Endodermal cell (in vitro differentiated cells): ENCODE measurements around the gene ATP2A1. TPM values are rescaled to one million over a fixed set of nuclear protein-coding genes. Genes with fewer than 3 reads are reported as not detected.

Experiments used
- DNase-seq: peaks from one replicate; pipeline ENCODE4 v3.0.0-alpha.2; 2017
- H3K27ac ChIP-seq: 2 replicates; pipeline ENCODE4 v1.5.1; 2013; ENCODE audit warnings: mild to moderate bottlenecking, low read depth, low read length, moderate library complexity
- H3K27me3 ChIP-seq: 2 replicates; pipeline ENCODE4 v1.6.1; 2013; ENCODE audit warnings: mild to moderate bottlenecking, low read length, moderate library complexity; ENCODE audit not compliant: insufficient read depth, control insufficient read depth, poor library complexity, severe bottlenecking
- H3K36me3 ChIP-seq: 2 replicates; pipeline ENCODE4 v1.7.0; 2013; ENCODE audit warnings: mild to moderate bottlenecking, low read length, moderate library complexity; ENCODE audit not compliant: control insufficient read depth, insufficient read depth
- H3K4me1 ChIP-seq: one replicate; pipeline ENCODE4 v1.7.0; 2013; ENCODE audit warnings: low read length; ENCODE audit not compliant: control insufficient read depth, insufficient read depth
- H3K4me3 ChIP-seq: 2 replicates; pipeline ENCODE4 v1.5.1; 2013; ENCODE audit warnings: mild to moderate bottlenecking, low read length, moderate library complexity
- H3K9ac ChIP-seq: 2 replicates; pipeline ENCODE4 v1.6.1; 2013; ENCODE audit warnings: mild to moderate bottlenecking, low read length, moderate library complexity; ENCODE audit not compliant: poor library complexity, severe bottlenecking; ENCODE audit errors: extremely low read depth
- H3K9me3 ChIP-seq: 2 replicates; pipeline ENCODE4 v1.6.1; 2013; ENCODE audit warnings: mild to moderate bottlenecking, low read length, moderate library complexity; ENCODE audit not compliant: control insufficient read depth
- H3K27ac Mint-ChIP-seq: 2 replicates; pipeline ENCODE4 v1.8.0; 2020; ENCODE audit warnings: mixed read lengths
- H3K27me3 Mint-ChIP-seq: 2 replicates; pipeline ENCODE4 v1.8.0; 2021; ENCODE audit warnings: mild to moderate bottlenecking, mixed read lengths; ENCODE audit not compliant: insufficient read depth
- H3K36me3 Mint-ChIP-seq: 2 replicates; pipeline ENCODE4 v1.8.0; 2020; ENCODE audit warnings: low read depth, mixed read lengths
- H3K4me1 Mint-ChIP-seq: 2 replicates; pipeline ENCODE4 v1.8.0; 2020; ENCODE audit warnings: mixed read lengths
- H3K4me3 Mint-ChIP-seq: 2 replicates; pipeline ENCODE4 v1.8.0; 2020; ENCODE audit warnings: mild to moderate bottlenecking, moderate library complexity, mixed read lengths
- H3K9me3 Mint-ChIP-seq: 2 replicates; pipeline ENCODE4 v1.8.0; 2020; ENCODE audit warnings: mild to moderate bottlenecking, mixed read lengths
- CTCF ChIP-seq: fragments of 200-600 bp; sonication (generic); conservative IDR thresholded peaks from 2 replicates; pipeline ENCODE4 v1.5.0; 2021; ENCODE audit warnings: antibody characterized with exemption, mild to moderate bottlenecking
- WGBS, 2 experiments: methylation state at CpG; one replicate each; pipeline versions ENCODE4 v1.1.5 to v1.1.7; 2013; ENCODE audit warnings: missing lambda C conversion rate in 2 of 2, mixed read lengths in 1 of 2; ENCODE audit not compliant: insufficient coverage in 1 of 2, insufficient read length in 1 of 2; 5-methylcytosine and 5-hydroxymethylcytosine counted together
- total RNA-seq, 2 donors: library from RNA; stranded (reverse); fragmentation: NEBNext Ultra II Directional in 1 of 2; extraction: Animal tissue kit (Norgen Biotek cat#: 25700) in 1 of 2; gene quantifications; 2 replicates in 1 of 2; 3 replicates in 1 of 2; pipeline ENCODE4 v1.2.1, GENCODE V29; 2021

The ATP2A1 gene
- total RNA-seq, 2 donors from 2014 or later, result 4.7 to 7.7 TPM

DNA sequence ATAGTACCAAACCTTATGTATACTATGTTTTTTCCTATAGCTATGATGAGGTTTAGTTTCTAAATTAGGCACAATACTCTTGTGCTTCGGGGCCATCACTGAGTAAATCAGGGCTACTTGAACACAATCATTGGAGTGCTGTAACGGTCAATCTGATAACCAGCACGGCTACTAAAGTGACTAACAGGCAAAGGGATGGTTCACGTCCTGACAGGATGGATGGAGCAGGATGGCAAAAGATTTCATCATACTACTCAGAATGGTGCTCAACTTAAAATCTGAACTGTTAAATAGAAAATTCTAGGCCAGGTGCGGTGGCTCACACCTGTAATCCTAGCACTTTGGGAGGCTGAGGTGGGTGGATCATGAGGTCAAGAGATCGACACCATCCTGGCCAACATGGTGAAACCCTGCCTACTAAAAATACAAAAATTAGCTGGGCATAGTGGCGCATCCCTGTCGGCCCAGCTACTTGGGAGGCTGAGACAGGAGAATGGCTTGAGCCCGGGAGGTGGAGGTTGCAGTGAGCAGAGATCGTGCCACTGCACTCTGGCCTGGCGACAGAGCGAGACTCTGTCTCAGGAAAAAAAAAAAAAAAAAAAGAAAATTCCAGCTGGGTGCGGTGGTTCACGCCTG lies 39.2 kb upstream of the ATP2A1 start:
- H3K4me1 ChIP-seq, result no peaks in the 10 kb centered on the region
- no peak for TF ChIP-seq CTCF
- Mint-ChIP-seq H3K4me3 (no peak overlapping the region), H3K27me3 (no peaks in the 10 kb centered on the region), H3K9me3 (no peaks in the 10 kb centered on the region), H3K27ac (no peak overlapping the region), H3K36me3 (peaks cover 76% of the 10 kb centered on the region), H3K4me1 (no peaks in the 10 kb centered on the region)
- 96 to 99% methylated on average over 11 to 14 of the region's 14 CpGs for WGBS, 2 experiments
- peaks cover 57% of the 10 kb centered on the region for H3K36me3 ChIP-seq
- no peak overlapping the region for H3K4me3 ChIP-seq
- no peak for DNase-seq
- H3K9ac ChIP-seq, result no peak overlapping the region
- no peaks in the 10 kb centered on the region for H3K27me3 ChIP-seq
- no peak overlapping the region for H3K27ac ChIP-seq
- H3K9me3 ChIP-seq, result no peaks in the 10 kb centered on the region

DNA sequence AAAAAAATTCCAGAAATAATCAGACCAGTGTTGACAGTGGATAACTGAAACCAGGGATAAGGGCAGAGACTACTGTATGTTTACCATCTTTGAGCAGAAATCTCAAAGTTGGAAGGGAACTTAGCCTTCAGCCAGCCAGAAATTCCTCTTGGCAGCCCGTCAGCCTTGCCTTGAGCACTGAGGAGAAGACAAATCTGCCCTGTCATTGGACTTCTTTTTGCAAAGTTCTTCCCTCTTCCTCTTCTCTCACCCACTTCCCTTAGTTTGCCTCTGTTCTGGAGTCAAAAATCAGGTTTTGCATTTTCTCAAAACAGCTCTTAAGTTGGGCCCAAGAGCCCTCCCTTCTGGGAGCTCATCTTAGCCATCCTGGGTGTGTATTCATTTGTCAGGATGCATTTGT lies 38.4 kb upstream of the ATP2A1 start:
- H3K36me3 ChIP-seq, result peaks cover 57% of the 10 kb centered on the region
- Mint-ChIP-seq H3K36me3 (peaks cover 77% of the 10 kb centered on the region), H3K27ac (peak overlapping the region; percentile 75), H3K27me3 (no peaks in the 10 kb centered on the region), H3K9me3 (no peaks in the 10 kb centered on the region), H3K4me3 (no peak overlapping the region), H3K4me1 (no peaks in the 10 kb centered on the region)
- no peaks in the 10 kb centered on the region for H3K4me1 ChIP-seq
- H3K27ac ChIP-seq, result no peak overlapping the region
- no peaks in the 10 kb centered on the region for H3K9me3 ChIP-seq
- H3K4me3 ChIP-seq, result no peak overlapping the region
- H3K9ac ChIP-seq, result no peak overlapping the region
- DNase-seq, result no peak
- 0% methylated on average over 1 of the region's 1 CpG; no CpG with 5 or more reads in 1 of the 2 experiments for WGBS, 2 experiments
- no peak for TF ChIP-seq CTCF
- H3K27me3 ChIP-seq, result no peaks in the 10 kb centered on the region

GRCh38 chr16:28842696-28843095 lies 35.6 kb upstream of the ATP2A1 start:
- peaks cover 57% of the 10 kb centered on the region for H3K36me3 Mint-ChIP-seq
- H3K9me3 Mint-ChIP-seq, result no peaks in the 10 kb centered on the region
- no peak overlapping the region for H3K9ac ChIP-seq
- H3K36me3 ChIP-seq, result peaks cover 43% of the 10 kb centered on the region
- H3K9me3 ChIP-seq, result no peaks in the 10 kb centered on the region
- H3K27me3 Mint-ChIP-seq, result no peaks in the 10 kb centered on the region
- H3K4me1 ChIP-seq, result no peaks in the 10 kb centered on the region
- peak; percentile 39 for DNase-seq
- H3K27ac Mint-ChIP-seq, result no peak overlapping the region
- no peaks in the 10 kb centered on the region for H3K27me3 ChIP-seq
- no peak for TF ChIP-seq CTCF
- no peak overlapping the region for H3K4me3 Mint-ChIP-seq
- 95 to 100% methylated on average over 2 to 7 of the region's 7 CpGs for WGBS, 2 experiments
- H3K4me3 ChIP-seq, result no peak overlapping the region
- no peak overlapping the region for H3K27ac ChIP-seq
- peaks cover 9% of the 10 kb centered on the region for H3K4me1 Mint-ChIP-seq
